Ectodermal cell (in vitro differentiated cells): Measurements from ENCODE around the gene CWC27.
"Not testable (repeated sequence)": the region's sequence is repeated elsewhere in the genome, so short reads cannot be mapped to it uniquely, and the experiment has no call there.

Source experiments
- H3K27ac ChIP-seq: 2 replicates; pipeline ENCODE4 v1.7.0; 2013; ENCODE audit warnings: mild to moderate bottlenecking, low read depth, low read length; ENCODE audit not compliant: insufficient read depth, poor library complexity, severe bottlenecking
- H3K27me3 ChIP-seq: 2 replicates; pipeline ENCODE4 v1.7.0; 2013; ENCODE audit warnings: mild to moderate bottlenecking, low read length; ENCODE audit not compliant: insufficient read depth, control insufficient read depth, poor library complexity, severe bottlenecking
- H3K36me3 ChIP-seq: one replicate; pipeline ENCODE4 v1.7.0; 2013; ENCODE audit warnings: low read length; ENCODE audit not compliant: control insufficient read depth, insufficient read depth
- H3K4me1 ChIP-seq: one replicate; pipeline ENCODE4 v1.7.0; 2013; ENCODE audit warnings: low read length; ENCODE audit not compliant: control insufficient read depth, insufficient read depth
- H3K4me3 ChIP-seq: 2 replicates; pipeline ENCODE4 v1.7.0; 2013; ENCODE audit warnings: low read depth, low read length, control low read depth; ENCODE audit not compliant: insufficient read depth
- H3K9me3 ChIP-seq: 2 replicates; pipeline ENCODE4 v1.7.0; 2013; ENCODE audit warnings: mild to moderate bottlenecking, low read length, moderate library complexity; ENCODE audit not compliant: control insufficient read depth
- WGBS, 2 experiments: methylation state at CpG; one replicate each; pipeline ENCODE4 v1.1.7; 2013; ENCODE audit warnings: missing lambda C conversion rate in 2 of 2; 5-methylcytosine and 5-hydroxymethylcytosine counted together

CWC27 gene

DNA sequence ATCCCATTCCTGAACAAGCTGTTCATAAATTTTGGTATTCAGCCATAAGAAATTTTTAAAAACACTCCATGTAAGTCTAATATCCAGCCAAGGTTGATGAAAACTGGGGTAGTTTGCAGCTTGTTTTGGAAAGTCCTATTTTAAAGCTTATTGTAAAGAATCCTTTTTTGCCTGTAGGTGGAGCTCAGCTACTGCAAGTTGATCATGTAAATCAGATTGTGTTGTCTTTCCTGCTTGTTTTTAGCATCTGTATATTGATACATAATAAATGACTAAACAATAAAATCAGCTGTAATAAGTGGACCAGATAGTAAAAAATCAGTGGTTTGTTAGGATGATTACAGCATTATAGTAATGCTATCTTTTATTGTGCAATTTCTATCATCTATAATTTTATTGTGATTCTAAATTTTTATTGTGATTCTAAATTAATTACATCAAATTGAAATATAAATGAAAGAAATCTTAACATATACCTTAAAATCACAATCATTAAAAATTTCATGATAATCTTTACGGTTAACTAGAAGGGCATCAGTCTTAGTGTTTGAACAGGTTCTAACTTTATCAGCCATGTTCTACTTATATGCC is 42.4 kb downstream of the CWC27 start:
- H3K36me3 ChIP-seq: no peaks in the 10 kb centered on the region
- H3K4me3 ChIP-seq: no peak overlapping the region
- 89 to 100% methylated on average over 1 of the region's 1 CpG for WGBS, 2 experiments
- no peaks in the 10 kb centered on the region for H3K27me3 ChIP-seq
- no peaks in the 10 kb centered on the region for H3K4me1 ChIP-seq
- no peaks in the 10 kb centered on the region for H3K9me3 ChIP-seq
- no peak overlapping the region for H3K27ac ChIP-seq

DNA sequence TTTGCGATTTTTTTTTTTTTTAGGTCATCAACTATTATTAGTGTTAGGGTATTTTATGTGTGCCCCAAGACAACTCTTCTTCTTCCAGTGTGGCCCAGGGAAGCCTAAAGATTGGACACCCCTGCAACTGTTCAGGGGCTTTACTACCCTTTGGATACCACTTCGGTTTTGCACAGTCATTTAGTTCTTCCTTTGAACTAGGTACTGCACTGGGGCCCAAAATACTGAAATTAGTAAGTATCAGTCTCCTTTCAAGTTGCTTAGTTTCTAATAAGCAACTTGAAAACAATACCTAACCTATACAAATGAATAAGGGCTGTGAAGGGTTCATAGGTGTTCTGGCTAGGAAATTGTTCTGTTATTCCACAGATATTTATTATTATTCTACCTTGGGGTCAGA is 45.3 kb downstream of the CWC27 start:
- Histone ChIP-seq H3K27ac (no peak overlapping the region), H3K36me3 (no peaks in the 10 kb centered on the region)

DNA sequence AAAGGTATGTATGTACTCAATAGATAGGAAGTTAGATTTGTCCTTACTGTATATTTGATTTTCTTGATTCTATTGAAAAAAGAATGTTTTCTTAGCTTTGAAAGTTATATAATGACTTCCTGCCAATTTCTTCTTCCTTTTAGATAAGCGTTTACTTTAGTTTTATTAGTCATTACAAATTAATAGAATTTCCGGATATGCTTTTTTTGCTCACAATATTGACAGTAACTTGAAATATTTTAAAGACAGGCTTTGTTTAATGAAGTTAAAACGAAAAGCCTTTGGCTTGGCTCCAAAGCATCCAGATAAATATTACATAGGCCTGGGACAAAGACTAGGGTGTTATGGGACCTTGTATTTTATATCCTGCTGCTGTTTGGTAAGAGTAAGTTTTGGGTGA is 49.5 kb downstream of the CWC27 start:
- 90% methylated on average over 2 of the region's 3 CpGs; no CpG with 5 or more reads in 1 of the 2 experiments for WGBS, 2 experiments
- Histone ChIP-seq H3K36me3 (no peaks in the 10 kb centered on the region), H3K9me3 (no peaks in the 10 kb centered on the region), H3K4me1 (no peaks in the 10 kb centered on the region), H3K4me3 (no peak overlapping the region), H3K27ac (no peak overlapping the region), H3K27me3 (no peaks in the 10 kb centered on the region)

More for the DNA sequence above, 45.3 kb downstream of the CWC27 start:
- Histone ChIP-seq H3K4me1 (no peaks in the 10 kb centered on the region), H3K9me3 (no peaks in the 10 kb centered on the region), H3K4me3 (no peak overlapping the region), H3K27me3 (no peaks in the 10 kb centered on the region)
- WGBS, 2 experiments: 89 to 96% methylated on average over 2 of the region's 2 CpGs

DNA sequence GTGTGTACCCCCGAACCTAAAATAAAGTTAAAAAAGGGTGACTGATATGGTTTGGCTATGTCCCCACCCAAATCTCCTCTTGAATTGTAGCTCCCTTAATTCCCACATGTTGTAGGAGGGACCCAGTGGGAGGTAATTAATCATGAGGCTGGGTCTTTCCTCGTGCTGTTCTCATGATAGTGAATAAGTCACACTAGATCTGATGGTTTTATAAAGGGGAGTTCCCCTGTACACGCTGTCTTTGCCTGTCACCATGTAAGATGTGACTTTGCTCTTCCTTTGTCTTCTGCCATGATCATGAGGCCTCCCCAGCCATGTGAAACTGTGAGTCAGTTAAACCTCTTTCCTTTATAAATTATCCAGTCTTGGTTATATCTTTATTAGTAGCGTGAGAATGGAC is 50.6 kb downstream of the CWC27 start:
- H3K27ac ChIP-seq, H3K4me3 ChIP-seq, H3K27me3 ChIP-seq, H3K4me1 ChIP-seq, H3K9me3 ChIP-seq, H3K36me3 ChIP-seq: not testable (repeated sequence)
- WGBS, 2 experiments: 92 to 94% methylated on average over 3 to 4 of the region's 4 CpGs

DNA sequence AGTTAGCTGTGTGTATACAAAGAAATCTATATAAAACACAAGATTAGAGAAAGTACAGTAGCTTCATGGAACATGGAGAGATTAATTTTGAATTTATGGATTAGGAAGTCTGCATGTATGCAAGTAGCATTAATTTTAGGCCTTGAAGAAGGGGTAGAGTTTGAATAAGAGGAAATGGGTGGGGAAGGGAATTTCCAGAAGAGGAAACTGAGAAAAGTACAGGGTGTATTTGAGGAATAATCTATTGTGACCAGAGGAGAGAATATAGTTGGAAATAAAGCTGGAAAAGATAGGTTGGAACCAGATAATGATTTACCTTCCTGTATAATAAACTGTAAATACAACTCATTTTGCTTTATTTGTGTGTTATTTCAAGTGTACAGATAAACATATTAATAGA is 53.6 kb downstream of the CWC27 start:
- H3K4me3 ChIP-seq: no peak overlapping the region
- H3K4me1 ChIP-seq: no peaks in the 10 kb centered on the region
- H3K27me3 ChIP-seq: no peaks in the 10 kb centered on the region
- no peaks in the 10 kb centered on the region for H3K36me3 ChIP-seq
- no peaks in the 10 kb centered on the region for H3K9me3 ChIP-seq
- no peak overlapping the region for H3K27ac ChIP-seq

DNA sequence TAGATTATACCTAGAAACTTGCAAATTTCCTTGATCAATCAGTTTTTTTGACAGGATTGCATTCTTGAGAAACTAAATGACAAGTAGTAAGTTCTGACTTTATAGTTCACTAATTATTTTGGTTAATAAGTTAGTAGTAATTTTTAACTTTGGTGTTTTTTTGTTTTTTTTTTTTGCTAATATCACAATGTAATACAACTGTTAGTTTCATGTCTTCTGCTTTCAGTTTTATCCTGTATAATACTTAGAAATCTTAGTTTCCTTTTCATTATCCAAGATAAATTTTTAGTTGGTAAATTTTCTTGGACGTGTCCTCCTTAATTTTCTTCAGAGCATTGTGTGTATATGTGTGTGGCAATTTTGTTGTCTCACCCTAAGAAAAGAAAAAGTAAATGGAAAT is 57.8 kb downstream of the CWC27 start:
- no peak overlapping the region for H3K4me3 ChIP-seq
- no peaks in the 10 kb centered on the region for H3K9me3 ChIP-seq
- H3K27me3 ChIP-seq: no peaks in the 10 kb centered on the region
- no CpG with 5 or more reads among the region's 1 CpG for WGBS, 2 experiments
- H3K36me3 ChIP-seq: no peaks in the 10 kb centered on the region
- no peak overlapping the region for H3K27ac ChIP-seq
- H3K4me1 ChIP-seq: no peaks in the 10 kb centered on the region

DNA sequence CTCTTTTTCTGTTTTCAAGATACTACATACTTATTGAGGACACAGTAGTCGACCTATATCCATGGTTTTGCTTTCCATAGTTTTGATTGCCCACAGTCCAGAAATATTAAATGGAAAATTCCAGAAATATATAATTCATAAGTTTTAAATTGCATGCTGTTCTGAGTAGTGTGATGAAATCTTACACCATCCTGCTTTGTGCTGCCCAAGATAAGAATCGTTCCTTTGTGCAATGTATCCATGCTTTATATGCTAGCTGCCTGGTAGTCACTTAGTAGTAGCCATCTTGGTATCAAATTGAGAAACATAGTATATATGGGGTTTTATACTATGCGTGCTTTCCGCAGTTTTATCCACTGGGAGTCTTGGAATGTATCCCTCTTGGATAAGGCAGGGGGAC is 59.0 kb downstream of the CWC27 start:
- no peak overlapping the region for H3K4me3 ChIP-seq
- H3K27me3 ChIP-seq: no peaks in the 10 kb centered on the region
- no peaks in the 10 kb centered on the region for H3K36me3 ChIP-seq
- 92 to 96% methylated on average over 3 to 4 of the region's 4 CpGs for WGBS, 2 experiments
- H3K9me3 ChIP-seq: no peaks in the 10 kb centered on the region
- no peaks in the 10 kb centered on the region for H3K4me1 ChIP-seq
- no peak overlapping the region for H3K27ac ChIP-seq

DNA sequence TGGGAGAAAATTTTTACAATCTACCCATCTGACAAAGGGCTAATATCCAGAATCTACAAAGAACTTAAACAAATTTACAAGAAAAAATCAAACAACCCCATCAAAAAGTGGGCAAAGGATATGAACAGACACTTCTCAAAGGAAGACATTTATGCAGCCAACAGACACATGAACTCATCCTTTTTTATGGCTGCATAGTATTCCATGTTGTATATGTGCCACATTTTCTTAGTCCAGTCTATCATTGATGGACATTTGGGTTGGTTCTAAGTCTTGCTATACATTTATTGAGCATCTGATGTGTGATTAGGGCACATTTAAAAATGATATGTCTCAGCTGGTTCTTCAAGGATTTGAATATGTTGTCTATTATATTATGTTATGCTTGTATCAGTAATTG is 61.9 kb downstream of the CWC27 start:
- H3K27me3 ChIP-seq, H3K27ac ChIP-seq, H3K9me3 ChIP-seq, H3K4me3 ChIP-seq, H3K36me3 ChIP-seq, H3K4me1 ChIP-seq: not testable (repeated sequence)

DNA sequence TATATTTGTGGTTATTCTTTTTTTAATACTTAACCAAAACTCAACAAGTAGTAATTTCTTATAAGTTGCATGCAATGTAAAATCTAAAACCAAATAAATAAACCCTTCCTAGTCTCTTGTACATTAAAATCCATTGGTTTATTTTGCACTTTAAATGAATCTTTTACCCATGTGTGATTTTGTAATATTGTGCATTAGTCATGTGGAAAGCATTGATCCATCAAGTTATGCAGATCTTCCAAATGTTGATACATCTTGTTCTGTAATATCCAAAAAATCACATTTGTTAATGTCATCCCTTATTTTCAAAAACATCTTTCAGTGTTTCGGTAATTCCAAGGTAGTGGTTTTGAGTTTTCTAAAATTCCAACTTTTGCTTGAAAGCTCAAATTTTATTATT is 63.3 kb downstream of the CWC27 start:
- no peak overlapping the region for H3K27ac ChIP-seq
- H3K4me1 ChIP-seq: no peaks in the 10 kb centered on the region
- no peaks in the 10 kb centered on the region for H3K36me3 ChIP-seq
- no peak overlapping the region for H3K4me3 ChIP-seq
- H3K27me3 ChIP-seq: no peaks in the 10 kb centered on the region
- WGBS, 2 experiments: 83% methylated on average over 1 of the region's 1 CpG; no CpG with 5 or more reads in 1 of the 2 experiments
- no peaks in the 10 kb centered on the region for H3K9me3 ChIP-seq

DNA sequence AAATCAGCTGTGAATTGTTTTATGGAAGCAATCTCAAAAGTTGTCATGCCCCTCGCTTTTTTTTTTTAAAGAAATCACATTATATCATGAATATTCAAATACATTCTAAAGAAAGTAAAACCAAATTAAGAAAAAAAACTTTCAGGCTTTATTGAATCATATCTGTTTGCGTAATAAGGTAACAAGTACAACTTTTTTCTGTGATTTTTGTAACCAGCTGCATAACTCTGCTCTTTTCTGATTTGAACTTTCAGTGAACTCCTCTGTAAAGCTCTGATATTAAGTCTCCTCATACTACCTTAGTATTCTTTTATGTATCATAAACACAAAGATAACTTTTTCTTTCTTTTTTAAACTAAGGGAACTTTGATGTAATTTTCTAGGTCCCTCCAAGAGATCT is 65.3 kb downstream of the CWC27 start:
- H3K4me1 ChIP-seq: no peaks in the 10 kb centered on the region
- 92 to 100% methylated on average over 1 to 2 of the region's 2 CpGs for WGBS, 2 experiments
- no peaks in the 10 kb centered on the region for H3K9me3 ChIP-seq
- H3K4me3 ChIP-seq: no peak overlapping the region
- no peaks in the 10 kb centered on the region for H3K27me3 ChIP-seq
- no peaks in the 10 kb centered on the region for H3K36me3 ChIP-seq
- H3K27ac ChIP-seq: no peak overlapping the region

DNA sequence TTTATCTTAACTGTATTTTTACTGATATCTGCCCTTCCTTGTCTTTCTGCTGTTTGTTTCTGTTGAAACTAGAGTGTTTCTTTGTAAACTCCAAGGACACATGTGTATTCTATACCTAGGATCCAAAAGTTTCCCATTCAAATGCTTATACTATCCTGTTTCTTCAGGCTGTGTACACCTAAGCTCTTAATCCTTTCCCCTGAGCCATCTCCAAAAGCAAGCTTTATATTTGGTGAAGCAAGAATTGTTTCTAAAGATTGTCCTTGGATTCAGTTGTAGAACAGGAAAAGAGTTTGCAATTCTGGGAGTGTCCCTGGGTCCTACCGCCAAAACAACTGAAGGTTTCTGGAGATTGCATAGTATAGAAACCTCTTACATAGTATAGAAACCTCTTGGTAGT is 65.9 kb downstream of the CWC27 start:
- H3K27ac ChIP-seq: no peak overlapping the region
- no peak overlapping the region for H3K4me3 ChIP-seq
- no peaks in the 10 kb centered on the region for H3K36me3 ChIP-seq
- H3K27me3 ChIP-seq: no peaks in the 10 kb centered on the region
- WGBS, 2 experiments: 50 to 80% methylated on average over 1 of the region's 1 CpG
- no peaks in the 10 kb centered on the region for H3K4me1 ChIP-seq
- no peaks in the 10 kb centered on the region for H3K9me3 ChIP-seq
